GM12878 (cell line): ENCODE measurements around the gene DMRT1. TPM values are rescaled to one million over a fixed set of nuclear protein-coding genes. Genes with fewer than 3 reads are reported as not detected.

Experiments used
- ATAC-seq: fragments of 200-7000 bp; cut with Tn5 transposase; 3 replicates; pipeline ENCODE4 v1.9.1; 2020; ENCODE audit warnings: mild to moderate bottlenecking, moderate library complexity
- BruUV-seq: library from RNA; stranded (reverse); fragments of 400-500 nt; replicated peaks from 2 replicates; lab custom pipeline; 2021; lab: Mats Ljungman, UMichigan
- CTCF ChIA-PET: fragments of 300-600 bp; sonication (Branson Sonifier 250); formaldehyde crosslinking; extraction: SDS; loops from one replicate; lab custom pipeline; 2021; ENCODE audit warnings: inconsistent platforms; lab: Yijun Ruan, JAX
- POLR2A ChIA-PET: fragments of 350-600 bp; formaldehyde crosslinking; extraction: SDS; loops from one replicate; lab custom pipeline; 2021; ENCODE audit warnings: inconsistent platforms; lab: Charles Lee
- RAD21 ChIA-PET: fragments of 300-600 bp; sonication (Branson Sonifier 250); formaldehyde crosslinking; loops from one replicate; lab custom pipeline; 2023; ENCODE audit warnings: antibody characterized with exemption; ENCODE audit not compliant: unreplicated experiment; lab: Charles Lee
- SMC1A ChIA-PET: fragments of 300-600 bp; sonication (Branson Sonifier 250); formaldehyde crosslinking; loops from one replicate; lab custom pipeline; 2023; ENCODE audit not compliant: unreplicated experiment, uncharacterized antibody; lab: Charles Lee
- DNase-seq: peaks from one replicate; pipeline ENCODE4 v3.0.0-alpha.2; 2011; ENCODE audit warnings: low read depth, low spot score
- FAIRE-seq: peaks from 3 replicates; lab custom pipeline; 2011; peaks lifted over from hg19 to GRCh38; lab: Jason Lieb, UNC
- H2AFZ ChIP-seq: 2 replicates; pipeline ENCODE4 v1.6.0; 2011; ENCODE audit warnings: low read depth, low read length, control low read depth; ENCODE audit not compliant: control insufficient read depth
- H3K27ac ChIP-seq: 2 replicates; pipeline ENCODE4 v1.5.1; 2011; ENCODE audit warnings: control low read depth; ENCODE audit not compliant: control insufficient read depth, insufficient read depth
- H3K27me3 ChIP-seq, 2 experiments: replicated peaks in 1 of 2; 2 replicates each; pipeline versions ENCODE4 v1.6.0 to v1.6.1; 2011; ENCODE audit warnings: low read length in 1 of 2; ENCODE audit not compliant: control insufficient read depth in 2 of 2, insufficient read depth in 2 of 2
- H3K36me3 ChIP-seq, 2 experiments: 2 replicates each; pipeline ENCODE4 v1.5.1; 2011; ENCODE audit warnings: low read length in 1 of 2; ENCODE audit not compliant: control insufficient read depth in 2 of 2, insufficient read depth in 2 of 2
- H3K4me1 ChIP-seq: 2 replicates; pipeline ENCODE4 v1.6.1; 2011; ENCODE audit warnings: mild to moderate bottlenecking, low read length, moderate library complexity, mixed read lengths; ENCODE audit not compliant: control insufficient read depth, insufficient read depth
- H3K4me2 ChIP-seq: 2 replicates; pipeline ENCODE4 v1.6.0; 2011; ENCODE audit warnings: control low read depth; ENCODE audit not compliant: control insufficient read depth, insufficient read depth
- H3K4me3 ChIP-seq: fragments of 200-600 bp; sonication (generic); 2 replicates; pipeline ENCODE4 v1.5.1; 2016
- H3K79me2 ChIP-seq: 2 replicates; pipeline ENCODE4 v1.6.0; 2011; ENCODE audit warnings: low read length; ENCODE audit not compliant: control insufficient read depth, insufficient read depth
- H3K9ac ChIP-seq: 2 replicates; pipeline ENCODE4 v1.8.0; 2011; ENCODE audit warnings: low read length, control low read depth, mixed read lengths; ENCODE audit not compliant: control insufficient read depth, insufficient read depth
- H3K9me3 ChIP-seq: replicated peaks from 3 replicates; pipeline ENCODE4 v1.5.1; 2011; ENCODE audit warnings: mild to moderate bottlenecking, low read length; ENCODE audit not compliant: control insufficient read depth, insufficient read depth
- H4K20me1 ChIP-seq: 2 replicates; pipeline ENCODE4 v1.6.0; 2011; ENCODE audit not compliant: control insufficient read depth, insufficient read depth
- ASH2L ChIP-seq: fragments of 300-600, 200-600 bp; sonication (generic); IDR thresholded peaks from 2 replicates; pipeline ENCODE4 v1.6.1; 2017; ENCODE audit warnings: low read depth, mild to moderate bottlenecking, borderline replicate concordance
- HDAC6 ChIP-seq: fragments of 200-600 bp; sonication (generic); IDR thresholded peaks from one replicate; pipeline ENCODE4 v1.8.0; 2017; ENCODE audit warnings: antibody characterized with exemption; ENCODE audit not compliant: unreplicated experiment
- LARP7 ChIP-seq: fragments of 450-650 bp; IDR thresholded peaks from 2 replicates; pipeline ENCODE4 v1.6.1; 2017; ENCODE audit warnings: mild to moderate bottlenecking
- RAD51 ChIP-seq: fragments of 450-650 bp; IDR thresholded peaks from 2 replicates; pipeline ENCODE4 v1.6.1; 2016; ENCODE audit warnings: moderate library complexity, mild to moderate bottlenecking, inconsistent platforms
- ZNF207 ChIP-seq: fragments of 450-650 bp; IDR thresholded peaks from 2 replicates; pipeline ENCODE4 v1.6.1; 2014; ENCODE audit warnings: antibody characterized with exemption, mild to moderate bottlenecking, borderline replicate concordance
- WGBS: methylation state at CpG from one replicate; pipeline ENCODE4 v1.1.6; 2016; ENCODE audit warnings: low lambda C conversion rate; ENCODE audit not compliant: insufficient replicate concordance, insufficient coverage; ENCODE audit errors: missing lambda C conversion rate; 5-methylcytosine and 5-hydroxymethylcytosine counted together
- in situ Hi-C: fragments of 300-500 bp; cut with MboI; formaldehyde crosslinking; loops from 9 replicates; pipeline ENCODE4 v1.14.3; 2018; ENCODE audit warnings: mixed read lengths
- intact Hi-C: fragments of 100-400 bp; cut with micrococcal nuclease; formaldehyde crosslinking; loops from one replicate; pipeline ENCODE4 v1.14.2; 2022; ENCODE audit not compliant: unreplicated experiment
- polyA plus RNA-seq, 11 experiments: library from polyadenylated mRNA; depleted of rRNA in 4 of 11; unstranded in 6 of 11; stranded (reverse) in 5 of 11; fragments of >200 nt; fragmentation: Nextera tagmentation in 4 of 11; fragmentation: Illumina TruSeq in 1 of 11; extraction: Ambion mirVana in 4 of 11; extraction: Trizol in 1 of 11; gene quantifications; 1 replicate in 1 of 11; 2 replicates in 10 of 11; pipeline versions ENCODE4 v1.2.1 to v1.2.3, GENCODE V29; 2011 to 2016; ENCODE audit warnings: inconsistent platforms in 2 of 11, missing spikeins in 2 of 11, low read depth in 1 of 11
- total RNA-seq, 4 experiments: library from RNA; depleted of rRNA in 3 of 4; stranded (reverse); fragments of >200 nt in 3 of 4; fragmentation: Illumina TruSeq in 1 of 4; extraction: Trizol in 1 of 4; gene quantifications; 2 replicates each; pipeline versions ENCODE4 v1.2.1 to v1.2.3, GENCODE V29; 2013 to 2021
- TF ChIP-seq, protein P1 (sequence below): fragments of 450-650 bp; formaldehyde crosslinking; IDR thresholded peaks from 2 replicates; pipeline ENCODE4 v1.4.0; 2022; ENCODE audit warnings: mild to moderate bottlenecking, moderate library complexity
- TF ChIP-seq, protein P2 (sequence below): IDR thresholded peaks from 2 replicates; pipeline ENCODE4 v1.6.1; 2012; ENCODE audit warnings: low read depth, low read length, improper control_type of control experiment

DMRT1 gene
- total and polyA plus RNA-seq, 10 of the 15 experiments (the other 5 are each of a cell fraction or from before 2014, with no cell fraction given), result 0.06 to 1.9 (median 0.24) TPM

DNA sequence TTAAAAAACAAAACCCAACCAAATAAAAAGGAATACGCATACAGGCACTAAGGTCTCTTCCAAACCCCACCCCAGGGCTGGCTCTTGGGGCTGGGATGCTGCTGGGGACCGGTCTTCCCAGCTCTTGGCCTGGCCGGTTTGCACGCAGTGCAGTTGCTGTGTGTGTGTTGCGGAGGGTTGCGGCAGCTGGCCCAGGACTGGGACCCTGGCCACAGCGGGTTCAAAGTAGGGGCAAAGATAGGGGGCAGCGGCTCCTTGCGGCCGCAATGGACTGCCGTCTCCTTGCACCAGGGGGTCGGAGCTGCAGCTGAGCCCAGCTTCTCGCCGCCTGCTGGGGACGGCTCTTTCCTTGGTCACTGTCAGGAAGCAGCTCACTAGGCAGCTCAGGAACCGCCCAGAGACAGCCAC lies 140.0 kb downstream of the DMRT1 start:
- no peaks in the 10 kb centered on the region for H3K9me3 ChIP-seq
- BruUV-seq, result no TSS peak
- in situ Hi-C loops, result no loop called here
- H3K4me3 ChIP-seq, result no peak overlapping the region
- no peaks in the 10 kb centered on the region for H3K4me1 ChIP-seq
- H3K27ac ChIP-seq, result no peak overlapping the region
- H3K79me2 ChIP-seq, result no peaks in the 10 kb centered on the region
- ChIA-PET POLR2A (no interaction called here), CTCF (interaction anchor here (1.0 to 1.8 kb wide), 4 partner anchors 15 to 90 kb away, joined by 4 to 10 read pairs (median 4); no protein-coding TSS in a partner anchor), RAD21 (no interaction called here), SMC1A (interaction anchor here (0.9 kb wide), 1 partner anchor 22 kb away, joined by 3 read pairs; no protein-coding TSS in a partner anchor)
- no peak overlapping the region for H2AFZ ChIP-seq
- H3K36me3 ChIP-seq, result no peaks in the 10 kb centered on the region
- DNase-seq, result no peak
- H3K27me3 ChIP-seq, result peaks cover 17 to 30% of the 10 kb centered on the region in 2 experiments
- FAIRE-seq, result no peak
- no peak overlapping the region for H3K9ac ChIP-seq
- no peak overlapping the region for H3K4me2 ChIP-seq
- 26% methylated on average over 16 of the region's 16 CpGs for WGBS
- no peaks in the 10 kb centered on the region; the same call in 1 of the 2 replicates for H4K20me1 ChIP-seq
- intact Hi-C loops, result no loop called here
- no peak for TF ChIP-seq ZNF207
- TF ChIP-seq RAD51, result no peak
- no peak for TF ChIP-seq ASH2L
- TF ChIP-seq, protein P1, sequence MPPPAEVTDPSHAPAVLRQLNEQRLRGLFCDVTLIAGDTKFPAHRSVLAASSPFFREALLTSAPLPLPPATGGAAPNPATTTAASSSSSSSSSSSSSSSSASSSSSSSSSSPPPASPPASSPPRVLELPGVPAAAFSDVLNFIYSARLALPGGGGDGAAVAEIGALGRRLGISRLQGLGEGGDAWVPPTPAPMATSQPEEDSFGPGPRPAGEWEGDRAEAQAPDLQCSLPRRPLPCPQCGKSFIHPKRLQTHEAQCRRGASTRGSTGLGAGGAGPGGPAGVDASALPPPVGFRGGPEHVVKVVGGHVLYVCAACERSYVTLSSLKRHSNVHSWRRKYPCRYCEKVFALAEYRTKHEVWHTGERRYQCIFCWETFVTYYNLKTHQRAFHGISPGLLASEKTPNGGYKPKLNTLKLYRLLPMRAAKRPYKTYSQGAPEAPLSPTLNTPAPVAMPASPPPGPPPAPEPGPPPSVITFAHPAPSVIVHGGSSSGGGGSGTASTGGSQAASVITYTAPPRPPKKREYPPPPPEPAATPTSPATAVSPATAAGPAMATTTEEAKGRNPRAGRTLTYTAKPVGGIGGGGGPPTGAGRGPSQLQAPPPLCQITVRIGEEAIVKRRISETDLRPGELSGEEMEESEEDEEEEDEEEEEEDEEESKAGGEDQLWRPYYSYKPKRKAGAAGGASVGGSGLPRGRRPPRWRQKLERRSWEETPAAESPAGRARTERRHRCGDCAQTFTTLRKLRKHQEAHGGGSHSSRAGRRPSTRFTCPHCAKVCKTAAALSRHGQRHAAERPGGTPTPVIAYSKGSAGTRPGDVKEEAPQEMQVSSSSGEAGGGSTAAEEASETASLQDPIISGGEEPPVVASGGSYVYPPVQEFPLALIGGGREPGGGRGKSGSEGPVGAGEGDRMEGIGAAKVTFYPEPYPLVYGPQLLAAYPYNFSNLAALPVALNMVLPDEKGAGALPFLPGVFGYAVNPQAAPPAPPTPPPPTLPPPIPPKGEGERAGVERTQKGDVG (CRISPR knock-in tag), result no peak
- no peak for TF ChIP-seq HDAC6
- no peak for TF ChIP-seq LARP7
- TF ChIP-seq, protein P2, sequence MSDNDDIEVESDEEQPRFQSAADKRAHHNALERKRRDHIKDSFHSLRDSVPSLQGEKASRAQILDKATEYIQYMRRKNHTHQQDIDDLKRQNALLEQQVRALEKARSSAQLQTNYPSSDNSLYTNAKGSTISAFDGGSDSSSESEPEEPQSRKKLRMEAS, result no peak
- peak; percentile 50 for ATAC-seq
